Panc1 (cell line): ENCODE data around the gene PLEKHN1. TPM values are rescaled to one million over a fixed set of nuclear protein-coding genes. Genes with fewer than 3 reads are reported as not detected.

ENCODE experiments used
- ATAC-seq: fragments of 200-7000 bp; cut with Tn5 transposase; 2 replicates; pipeline ENCODE4 v1.9.1; 2020; ENCODE audit warnings: mild to moderate bottlenecking, moderate library complexity
- BruUV-seq: library from RNA; stranded (reverse); fragments of 400-500 nt; replicated peaks from 2 replicates; lab custom pipeline; 2021; lab: Mats Ljungman, UMichigan
- CTCF ChIA-PET: fragments of 300-600 bp; sonication (Branson Sonifier 250); formaldehyde crosslinking; loops from one replicate; lab custom pipeline; 2022; ENCODE audit warnings: antibody characterized with exemption; lab: Charles Lee
- POLR2A ChIA-PET: fragments of 300-600 bp; sonication (Branson Sonifier 250); formaldehyde crosslinking; loops from one replicate; lab custom pipeline; 2022; ENCODE audit warnings: antibody characterized with exemption; lab: Charles Lee
- DNase-seq: peaks from one replicate; pipeline ENCODE4 v3.0.0-alpha.2; 2010; ENCODE audit warnings: low read depth, low spot score
- H3K27ac ChIP-seq: 2 replicates; pipeline ENCODE4 v1.5.1; 2011; ENCODE audit warnings: mild to moderate bottlenecking, low read length, inconsistent platforms
- H3K27me3 ChIP-seq: fragments of 200-500 bp; sonication (Bioruptor generic); 2 replicates; pipeline ENCODE4 v1.6.0; 2014; ENCODE audit warnings: low read length, inconsistent platforms; ENCODE audit not compliant: control insufficient read depth, insufficient read depth
- H3K36me3 ChIP-seq: fragments of 200-500 bp; sonication (Bioruptor generic); 2 replicates; pipeline ENCODE4 v1.5.1; 2014; ENCODE audit warnings: inconsistent platforms, mild to moderate bottlenecking, low read length, moderate library complexity; ENCODE audit not compliant: control insufficient read depth, insufficient read depth
- H3K4me1 ChIP-seq: 2 replicates; pipeline ENCODE4 v1.5.1; 2011; ENCODE audit warnings: inconsistent platforms, mild to moderate bottlenecking, low read length, moderate library complexity; ENCODE audit not compliant: control insufficient read depth, insufficient read depth
- H3K4me3 ChIP-seq, 2 experiments: 2 replicates each; pipeline ENCODE4 v1.5.1; 2011 to 2012; ENCODE audit warnings: low read depth in 2 of 2, low read length in 2 of 2, mild to moderate bottlenecking in 2 of 2, inconsistent platforms in 1 of 2, moderate library complexity in 1 of 2
- H3K9me3 ChIP-seq: fragments of 200-500 bp; sonication (Bioruptor generic); 2 replicates; pipeline ENCODE4 v1.5.1; 2014; ENCODE audit warnings: low read depth, mild to moderate bottlenecking, inconsistent platforms, low read length, moderate library complexity; ENCODE audit not compliant: control insufficient read depth, insufficient read depth
- CTCF ChIP-seq: fragments of 450-650 bp; IDR thresholded peaks from 2 replicates; pipeline ENCODE4 v1.5.1; 2017; ENCODE audit warnings: mild to moderate bottlenecking
- POLR2AphosphoS5 ChIP-seq: IDR thresholded peaks from 2 replicates; pipeline ENCODE4 v1.6.1; 2012; ENCODE audit warnings: mild to moderate bottlenecking, low read depth, low read length, moderate library complexity
- REST ChIP-seq, 2 experiments: IDR thresholded peaks; 2 replicates each; pipeline ENCODE4 v1.6.1; 2011 to 2012; ENCODE audit warnings: low read depth in 2 of 2, control low read depth in 1 of 2, low read length in 1 of 2, mild to moderate bottlenecking in 1 of 2, moderate library complexity in 1 of 2; ENCODE audit not compliant: insufficient read depth in 1 of 2
- SIN3A ChIP-seq: IDR thresholded peaks from 2 replicates; pipeline ENCODE4 v1.6.1; 2012; ENCODE audit warnings: low read depth, mild to moderate bottlenecking, low read length, moderate library complexity, borderline replicate concordance; ENCODE audit not compliant: insufficient read depth
- TCF7L2 ChIP-seq: IDR thresholded peaks from 2 replicates; pipeline ENCODE4 v1.6.1; 2011; ENCODE audit warnings: mild to moderate bottlenecking, low read depth, low read length, inconsistent platforms
- in situ Hi-C: cut with HindIII; loops from 2 replicates; pipeline ENCODE4 v1.10.0; 2016; ENCODE audit warnings: low sequenced_read_pairs, low pct_unique_long_range_greater_than_20kb
- intact Hi-C: fragments of 100-400 bp; cut with micrococcal nuclease; formaldehyde crosslinking; loops from one replicate; pipeline ENCODE4 v1.10.0; 2022; ENCODE audit not compliant: unreplicated experiment
- total RNA-seq: library from RNA; stranded (reverse); gene quantifications from one replicate; pipeline ENCODE4 v1.2.1, GENCODE V29; 2021; ENCODE audit not compliant: unreplicated experiment

The PLEKHN1 gene
- total RNA-seq, 1 experiment from 2014 or later: 9.8 TPM

GRCh38 chr1:963746-964525 lies 2.3 kb upstream of the PLEKHN1 start:
- no peaks in the 10 kb centered on the region; the same call in 1 of the 2 replicates for H3K36me3 ChIP-seq
- CTCF ChIA-PET: no interaction called here
- H3K27me3 ChIP-seq: no peaks in the 10 kb centered on the region
- TF ChIP-seq REST (IDR thresholded peaks at IDR 0.05; ENCODE audit: insufficient read depth in 1 of 2, low read depth in 2 of 2, low read length in 1 of 2) (no peak), CTCF (no peak), POLR2AphosphoS5 (no peak), TCF7L2 (no peak), SIN3A (no peak)
- no TSS peak for BruUV-seq
- no peak overlapping the region for H3K4me3 ChIP-seq
- DNase-seq: no peak
- peaks cover 13% of the 10 kb centered on the region for H3K4me1 ChIP-seq
- in situ Hi-C loops (no loop called here), intact Hi-C loops (no loop called here)
- ATAC-seq: no peak
- no peaks in the 10 kb centered on the region for H3K9me3 ChIP-seq
- H3K27ac ChIP-seq: no peak overlapping the region
- POLR2A ChIA-PET: no interaction called here

GRCh38 chr1:964691-965525 lies 1.4 kb upstream of the PLEKHN1 start:
- POLR2A ChIA-PET: no interaction called here
- intact Hi-C loops (no loop called here), in situ Hi-C loops (no loop called here)
- CTCF ChIA-PET: no interaction called here
- BruUV-seq: TSS peak; percentile 47
- Histone ChIP-seq H3K27me3 (no peaks in the 10 kb centered on the region), H3K9me3 (no peaks in the 10 kb centered on the region), H3K27ac (no peak overlapping the region), H3K4me3 (no peak overlapping the region), H3K4me1 (peaks cover 13% of the 10 kb centered on the region), H3K36me3 (no peaks in the 10 kb centered on the region)
- no peak for TF ChIP-seq SIN3A
- no peak for ATAC-seq
- no peak for DNase-seq
